ENCODE measurements around the gene ATP10B. TPM values are rescaled to one million over a fixed set of nuclear protein-coding genes. Genes with fewer than 3 reads are reported as not detected.

The ATP10B gene
- total RNA-seq, 4 donors from 2014 or later, result 9.0 to 45.9 (median 13.9) TPM

DNA sequence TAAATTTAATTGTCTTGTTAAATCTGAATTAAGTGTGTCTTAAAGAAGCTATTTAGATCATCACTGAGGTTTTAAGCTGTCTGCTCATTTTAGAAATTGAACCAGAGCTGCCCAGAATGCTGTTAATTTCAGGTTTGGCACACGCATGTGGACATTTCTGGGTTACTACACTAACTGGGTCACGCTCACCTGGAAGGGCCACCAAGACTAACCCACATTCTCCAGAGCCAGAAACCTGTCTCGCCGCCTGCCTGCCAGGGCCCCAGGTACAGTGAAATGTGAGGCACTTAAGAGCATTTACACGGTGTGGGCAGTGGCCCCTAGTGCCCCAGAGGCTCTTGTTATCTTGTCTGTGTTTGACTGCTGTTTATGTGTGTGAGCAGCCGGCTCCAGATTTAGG is 46.6 kb downstream of the ATP10B start:
- Histone ChIP-seq H3K4me3 (no peak overlapping the region), H3K27ac (no peak overlapping the region), H3K4me1 (peaks cover 0 to 8% (median 1%) of the 10 kb centered on the region in 4 donors), H3K9me3 (no peaks in the 10 kb centered on the region), H3K36me3 (no peaks in the 10 kb centered on the region), H3K27me3 (no peaks in the 10 kb centered on the region)
- TF ChIP-seq, protein P1, sequence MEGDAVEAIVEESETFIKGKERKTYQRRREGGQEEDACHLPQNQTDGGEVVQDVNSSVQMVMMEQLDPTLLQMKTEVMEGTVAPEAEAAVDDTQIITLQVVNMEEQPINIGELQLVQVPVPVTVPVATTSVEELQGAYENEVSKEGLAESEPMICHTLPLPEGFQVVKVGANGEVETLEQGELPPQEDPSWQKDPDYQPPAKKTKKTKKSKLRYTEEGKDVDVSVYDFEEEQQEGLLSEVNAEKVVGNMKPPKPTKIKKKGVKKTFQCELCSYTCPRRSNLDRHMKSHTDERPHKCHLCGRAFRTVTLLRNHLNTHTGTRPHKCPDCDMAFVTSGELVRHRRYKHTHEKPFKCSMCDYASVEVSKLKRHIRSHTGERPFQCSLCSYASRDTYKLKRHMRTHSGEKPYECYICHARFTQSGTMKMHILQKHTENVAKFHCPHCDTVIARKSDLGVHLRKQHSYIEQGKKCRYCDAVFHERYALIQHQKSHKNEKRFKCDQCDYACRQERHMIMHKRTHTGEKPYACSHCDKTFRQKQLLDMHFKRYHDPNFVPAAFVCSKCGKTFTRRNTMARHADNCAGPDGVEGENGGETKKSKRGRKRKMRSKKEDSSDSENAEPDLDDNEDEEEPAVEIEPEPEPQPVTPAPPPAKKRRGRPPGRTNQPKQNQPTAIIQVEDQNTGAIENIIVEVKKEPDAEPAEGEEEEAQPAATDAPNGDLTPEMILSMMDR (IDR thresholded peaks at IDR 0.05), result no peak
- no peak for TF ChIP-seq POLR2A (IDR thresholded peaks at IDR 0.05)
- TF ChIP-seq EP300 (IDR thresholded peaks at IDR 0.05), result no peak
- no peak for DNase-seq (ENCODE audit: low spot score in 2 of 2)
- WGBS, 2 donors, result 87 to 92% methylated on average over 6 of the region's 6 CpGs

DNA sequence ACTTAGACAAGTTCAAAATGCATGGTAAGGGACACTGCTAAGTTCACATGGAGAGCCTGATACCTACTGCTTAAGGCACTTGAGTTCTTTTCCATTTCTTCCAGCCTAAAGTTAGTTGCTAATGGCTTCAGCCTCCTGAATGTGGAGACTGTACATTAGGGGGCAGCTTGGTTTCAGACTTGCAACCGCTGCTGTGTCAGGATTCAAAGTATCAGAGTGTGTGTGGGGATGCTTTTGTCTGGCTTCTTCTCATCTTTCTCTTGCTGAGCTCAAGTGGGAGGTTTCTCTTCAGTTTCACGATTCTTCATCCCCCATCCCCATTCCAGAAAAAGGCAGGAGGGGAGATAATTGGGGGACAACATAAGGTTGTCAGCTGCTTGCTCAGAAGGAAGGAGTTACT is 49.4 kb downstream of the ATP10B start:
- no peaks in the 10 kb centered on the region for H3K27me3 ChIP-seq
- H3K4me3 ChIP-seq, result no peak overlapping the region
- H3K36me3 ChIP-seq, result no peaks in the 10 kb centered on the region
- H3K4me1 ChIP-seq, result peaks cover 0 to 12% (median 2%) of the 10 kb centered on the region in 4 donors
- TF ChIP-seq POLR2A (IDR thresholded peaks at IDR 0.05), result no peak
- TF ChIP-seq, protein P1 (IDR thresholded peaks at IDR 0.05), result no peak
- no peak for TF ChIP-seq EP300 (IDR thresholded peaks at IDR 0.05)
- H3K9me3 ChIP-seq, result no peaks in the 10 kb centered on the region
- H3K27ac ChIP-seq, result no peak overlapping the region
- WGBS, 2 donors, result 41 to 55% methylated on average over 2 of the region's 2 CpGs
- DNase-seq (ENCODE audit: low spot score in 2 of 2), result no peak

DNA sequence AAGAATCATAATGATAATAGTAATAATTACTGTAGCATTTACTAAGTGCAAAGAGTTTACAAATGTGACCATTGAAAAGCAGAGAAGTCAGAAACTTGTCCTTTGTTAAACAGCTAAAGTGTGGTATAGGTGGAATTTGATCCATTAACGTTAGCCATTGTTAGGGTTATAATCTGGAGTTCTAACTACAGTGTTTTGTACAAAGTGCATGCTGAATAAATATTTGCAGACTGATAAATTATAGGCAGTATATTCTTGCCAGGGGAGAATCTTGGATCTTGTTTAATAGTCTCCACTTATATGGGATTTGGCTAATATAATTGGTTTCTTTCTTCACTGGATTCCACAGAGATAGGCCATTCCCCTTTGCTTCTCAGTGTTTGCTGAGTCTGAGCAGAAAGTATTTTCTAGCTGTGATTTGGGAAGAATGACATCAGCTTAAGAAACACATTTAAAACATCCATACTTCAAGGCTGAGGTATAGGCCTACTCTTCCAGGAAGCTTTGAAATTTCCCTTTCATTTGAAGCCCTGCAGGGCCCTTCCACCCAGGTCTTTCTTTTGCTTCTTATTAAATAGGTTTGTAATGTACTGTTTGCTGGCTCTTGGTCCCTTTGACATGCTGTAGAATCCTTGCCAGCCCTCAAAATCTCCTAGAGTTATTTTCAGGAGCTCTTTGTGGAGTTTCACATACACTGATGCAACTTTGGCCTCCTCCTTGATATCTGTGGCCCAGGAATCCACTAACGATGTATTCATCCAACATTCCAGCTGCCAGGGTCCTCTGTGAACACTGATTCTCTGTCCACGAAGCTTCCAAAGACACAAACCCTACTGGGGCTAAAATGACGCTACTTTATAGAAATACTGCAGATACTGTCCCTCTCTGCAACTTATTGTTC is 51.4 kb downstream of the ATP10B start:
- Histone ChIP-seq H3K27ac (no peak overlapping the region), H3K27me3 (no peaks in the 10 kb centered on the region), H3K4me3 (no peak overlapping the region), H3K9me3 (no peaks in the 10 kb centered on the region), H3K36me3 (no peaks in the 10 kb centered on the region), H3K4me1 (peaks cover 0 to 12% (median 2%) of the 10 kb centered on the region in 4 donors)
- no peak for DNase-seq (ENCODE audit: low spot score in 2 of 2)
- TF ChIP-seq, protein P1 (IDR thresholded peaks at IDR 0.05), result no peak
- TF ChIP-seq EP300 (IDR thresholded peaks at IDR 0.05) (no peak), POLR2A (IDR thresholded peaks at IDR 0.05) (no peak)
- 50 to 52% methylated on average over 4 of the region's 4 CpGs for WGBS, 2 donors

DNA sequence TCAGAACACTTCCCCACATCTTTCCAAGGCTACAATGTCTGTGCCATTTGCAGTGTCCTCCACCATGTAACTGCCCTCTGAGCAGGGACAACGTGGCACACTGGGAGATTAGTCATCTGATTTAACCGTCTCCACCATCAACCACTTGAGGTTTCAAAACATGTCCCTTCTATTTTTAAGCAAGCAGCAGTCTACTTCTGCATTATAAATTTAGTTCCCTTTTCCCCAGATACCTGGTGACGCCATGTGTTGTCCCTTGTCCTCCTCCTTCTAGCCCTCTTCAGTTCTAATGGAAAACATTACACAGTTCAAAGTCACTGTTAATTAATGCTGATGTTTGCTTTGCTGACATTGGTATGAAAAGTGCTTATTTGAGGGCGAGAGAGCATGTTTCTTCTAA is 52.8 kb downstream of the ATP10B start:
- Histone ChIP-seq H3K4me1 (peaks cover 0 to 12% (median 2%) of the 10 kb centered on the region in 4 donors), H3K27ac (peak overlapping the region in 1 of 4 donors; percentile 70), H3K4me3 (no peak overlapping the region), H3K9me3 (no peaks in the 10 kb centered on the region), H3K36me3 (no peaks in the 10 kb centered on the region), H3K27me3 (no peaks in the 10 kb centered on the region)
- WGBS, 2 donors, result 70 to 74% methylated on average over 4 of the region's 4 CpGs
- no peak for DNase-seq (ENCODE audit: low spot score in 2 of 2)
- TF ChIP-seq, protein P1 (IDR thresholded peaks at IDR 0.05), result no peak
- TF ChIP-seq EP300 (IDR thresholded peaks at IDR 0.05), result peak in 1 of 2 donors; percentile 43

DNA sequence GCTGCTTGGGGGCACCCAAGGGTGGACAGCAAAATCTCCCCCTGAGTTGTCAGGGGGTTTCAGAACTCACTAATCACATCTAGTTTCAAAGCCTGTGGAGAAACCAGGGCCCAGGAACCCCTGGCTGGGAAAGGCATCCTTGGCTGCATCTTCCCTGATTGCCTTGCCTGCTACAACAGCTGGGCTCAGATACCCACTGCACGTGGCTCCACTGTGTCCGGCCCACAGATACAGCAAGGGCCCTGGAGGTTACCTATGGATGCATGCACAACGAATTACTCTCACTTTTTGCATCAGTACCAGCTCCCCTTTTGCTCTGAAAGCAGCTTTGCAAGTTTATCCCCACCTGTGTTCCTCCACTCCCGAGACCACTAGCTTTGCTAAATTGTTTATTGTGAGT is 55.0 kb downstream of the ATP10B start:
- WGBS, 2 donors, result 74 to 91% methylated on average over 4 of the region's 4 CpGs
- Histone ChIP-seq H3K4me1 (peaks cover 0 to 12% (median 2%) of the 10 kb centered on the region in 4 donors), H3K27me3 (no peaks in the 10 kb centered on the region), H3K27ac (no peak overlapping the region), H3K36me3 (no peaks in the 10 kb centered on the region), H3K4me3 (no peak overlapping the region), H3K9me3 (no peaks in the 10 kb centered on the region)
- DNase-seq (ENCODE audit: low spot score in 2 of 2), result no peak
- no peak for TF ChIP-seq EP300 (IDR thresholded peaks at IDR 0.05)
- TF ChIP-seq POLR2A (IDR thresholded peaks at IDR 0.05), result no peak
- TF ChIP-seq, protein P1 (IDR thresholded peaks at IDR 0.05), result no peak

Measured in tibial nerve (tissue), 4 donors.